Rectal smooth muscle tissue (tissue), 1 donor: ENCODE data around the gene DDX19B.
"Not testable (repeated sequence)": the region's sequence is repeated elsewhere in the genome, so short reads cannot be mapped to it uniquely, and the experiment has no call there.

Experiments used
- H3K27ac ChIP-seq: one replicate; pipeline ENCODE4 v1.7.0; 2013; ENCODE audit warnings: low read depth, low read length, inconsistent platforms
- H3K27me3 ChIP-seq: one replicate; pipeline ENCODE4 v1.7.0; 2013; ENCODE audit warnings: low read length; ENCODE audit not compliant: control insufficient read depth, insufficient read depth
- H3K36me3 ChIP-seq: one replicate; pipeline ENCODE4 v1.7.0; 2013; ENCODE audit warnings: low read length; ENCODE audit not compliant: control insufficient read depth, insufficient read depth
- H3K4me1 ChIP-seq: one replicate; pipeline ENCODE4 v1.7.0; 2013; ENCODE audit warnings: low read length; ENCODE audit not compliant: control insufficient read depth, insufficient read depth
- H3K4me3 ChIP-seq: one replicate; pipeline ENCODE4 v1.7.0; 2013; ENCODE audit warnings: low read length
- H3K9ac ChIP-seq: one replicate; pipeline ENCODE4 v1.7.0; 2013; ENCODE audit warnings: low read length

DDX19B gene

GRCh38 chr16:70298988-70299938, at the start of gene DDX19B:
Gene DDX19B, plus strand, starts transcription at chr16:70299186. Its CDS starts 112 bp downstream, at chr16:70299298.
- Histone ChIP-seq H3K4me1 (peaks cover 4% of the 10 kb centered on the region), H3K27ac (peak within 1 kb of the TSS; percentile 98), H3K27me3 (no peaks in the 10 kb centered on the region), H3K9ac (peak within 1 kb of the TSS; percentile 94), H3K4me3 (peak within 1 kb of the TSS; percentile 96), H3K36me3 (no peaks in the 10 kb centered on the region)

GRCh38 chr16:70249697-70250096, 49.3 kb upstream of the DDX19B start:
- H3K4me3 ChIP-seq, H3K27me3 ChIP-seq, H3K9ac ChIP-seq, H3K27ac ChIP-seq, H3K4me1 ChIP-seq: not testable (repeated sequence)
- peaks cover 13% of the 10 kb centered on the region for H3K36me3 ChIP-seq

- peak overlapping the region; percentile 73 for H3K9ac ChIP-seq
- peaks cover 21% of the 10 kb centered on the region for H3K36me3 ChIP-seq
- peak overlapping the region; percentile 82 for H3K4me3 ChIP-seq
- no peaks in the 10 kb centered on the region for H3K27me3 ChIP-seq
- peak overlapping the region; percentile 73 for H3K27ac ChIP-seq
- H3K4me1 ChIP-seq, result peaks cover 3% of the 10 kb centered on the region
Measured at GRCh38 chr16:70250748-70251628, 48.0 kb upstream of the DDX19B start.

GRCh38 chr16:70251629-70252354, 47.2 kb upstream of the DDX19B start, which contains the start of gene EXOSC6:
Gene EXOSC6, minus strand, starts transcription at chr16:70251940. Its CDS starts 40 bp downstream, at chr16:70251900.
- Histone ChIP-seq H3K36me3 (peaks cover 21% of the 10 kb centered on the region), H3K4me1 (peaks cover 3% of the 10 kb centered on the region), H3K27ac (peak within 1 kb of the TSS; percentile 84), H3K4me3 (peak within 1 kb of the TSS; percentile 82), H3K27me3 (no peaks in the 10 kb centered on the region), H3K9ac (peak within 1 kb of the TSS; percentile 73)

- Histone ChIP-seq H3K4me3 (no peak overlapping the region), H3K36me3 (peaks cover 23% of the 10 kb centered on the region), H3K9ac (no peak overlapping the region), H3K27ac (peak overlapping the region; percentile 10), H3K27me3 (no peaks in the 10 kb centered on the region), H3K4me1 (peaks cover 3% of the 10 kb centered on the region)
Measured at GRCh38 chr16:70252355-70252988, 46.5 kb upstream of the DDX19B start.

GRCh38 chr16:70253291-70254106, 45.5 kb upstream of the DDX19B start:
- Histone ChIP-seq H3K4me3 (no peak overlapping the region), H3K4me1 (peaks cover 3% of the 10 kb centered on the region), H3K9ac (no peak overlapping the region), H3K27ac (no peak overlapping the region), H3K36me3 (peaks cover 32% of the 10 kb centered on the region), H3K27me3 (no peaks in the 10 kb centered on the region)

GRCh38 chr16:70254180-70254964, 44.6 kb upstream of the DDX19B start:
- H3K9ac ChIP-seq, result no peak overlapping the region
- peaks cover 2% of the 10 kb centered on the region for H3K4me1 ChIP-seq
- H3K27ac ChIP-seq, result no peak overlapping the region
- H3K4me3 ChIP-seq, result no peak overlapping the region
- H3K36me3 ChIP-seq, result peaks cover 39% of the 10 kb centered on the region
- H3K27me3 ChIP-seq, result no peaks in the 10 kb centered on the region

- H3K4me1 ChIP-seq, result no peaks in the 10 kb centered on the region
- H3K27ac ChIP-seq, result no peak overlapping the region
- no peak overlapping the region for H3K9ac ChIP-seq
- H3K36me3 ChIP-seq, result peaks cover 40% of the 10 kb centered on the region
- H3K27me3 ChIP-seq, result no peaks in the 10 kb centered on the region
- no peak overlapping the region for H3K4me3 ChIP-seq
Measured at GRCh38 chr16:70254965-70255286, 44.1 kb upstream of the DDX19B start.

- Histone ChIP-seq H3K9ac (no peak overlapping the region), H3K27me3 (no peaks in the 10 kb centered on the region), H3K36me3 (peaks cover 45% of the 10 kb centered on the region), H3K4me1 (no peaks in the 10 kb centered on the region), H3K27ac (no peak overlapping the region), H3K4me3 (no peak overlapping the region)
Measured at GRCh38 chr16:70255574-70255973, 43.4 kb upstream of the DDX19B start.

GRCh38 chr16:70257391-70257790, 41.6 kb upstream of the DDX19B start:
- Histone ChIP-seq H3K9ac (no peak overlapping the region), H3K4me1 (no peaks in the 10 kb centered on the region), H3K27ac (no peak overlapping the region), H3K4me3 (no peak overlapping the region), H3K27me3 (no peaks in the 10 kb centered on the region), H3K36me3 (peaks cover 54% of the 10 kb centered on the region)
